Kidney capillary endothelial cell (primary cell): Measurements from ENCODE around the gene PHACTR1.

Experiments
- DNase-seq: peaks from one replicate; pipeline ENCODE4 v3.0.0-alpha.2; 2018; ENCODE audit warnings: low spot score

Gene PHACTR1

GRCh38 chr6:13198168-13198567 is 481.6 kb downstream of the PHACTR1 start:
- no peak for DNase-seq

- no peak for DNase-seq
Measured at GRCh38 chr6:13201336-13201735, 484.8 kb downstream of the PHACTR1 start.

- DNase-seq = no peak
Measured at GRCh38 chr6:13203145-13203544, 486.6 kb downstream of the PHACTR1 start.

GRCh38 chr6:13205106-13205505 is 488.5 kb downstream of the PHACTR1 start:
- no peak for DNase-seq

GRCh38 chr6:13212096-13212495 is 495.5 kb downstream of the PHACTR1 start:
- no peak for DNase-seq

- no peak for DNase-seq
Measured at GRCh38 chr6:13212538-13212937, 496.0 kb downstream of the PHACTR1 start.

GRCh38 chr6:13215390-13215789 is 498.8 kb downstream of the PHACTR1 start:
- DNase-seq = no peak

GRCh38 chr6:13216236-13217014 is 499.9 kb downstream of the PHACTR1 start:
- DNase-seq = no peak

GRCh38 chr6:13217206-13217905 is 500.8 kb downstream of the PHACTR1 start:
- peak; percentile 43 for DNase-seq

- no peak for DNase-seq
Measured at GRCh38 chr6:13220266-13220665, 503.7 kb downstream of the PHACTR1 start.

GRCh38 chr6:13222048-13222447 is 505.5 kb downstream of the PHACTR1 start:
- no peak for DNase-seq

GRCh38 chr6:13226071-13226470 is 509.5 kb downstream of the PHACTR1 start:
- DNase-seq = peak; percentile 47

- DNase-seq = no peak
Measured at GRCh38 chr6:13228264-13229204, 512.0 kb downstream of the PHACTR1 start.

- DNase-seq = no peak
Measured at GRCh38 chr6:13229205-13230085, 512.9 kb downstream of the PHACTR1 start.

GRCh38 chr6:13233106-13233505 is 516.5 kb downstream of the PHACTR1 start:
- DNase-seq = no peak

- no peak for DNase-seq
Measured at GRCh38 chr6:13234130-13234529, 517.6 kb downstream of the PHACTR1 start.

- no peak for DNase-seq
Measured at GRCh38 chr6:13235339-13235738, 518.8 kb downstream of the PHACTR1 start.

GRCh38 chr6:13237318-13237717 is 520.8 kb downstream of the PHACTR1 start:
- no peak for DNase-seq

GRCh38 chr6:13238017-13238416 is 521.5 kb downstream of the PHACTR1 start:
- no peak for DNase-seq

- DNase-seq = no peak
Measured at GRCh38 chr6:13238640-13239216, 522.2 kb downstream of the PHACTR1 start.
